H1 (cell line): ENCODE results near the gene GFOD1. TPM values are rescaled to one million over a fixed set of nuclear protein-coding genes. Genes with fewer than 3 reads are reported as not detected.

Experiments used
- CTCF ChIA-PET: fragments of 300-600 bp; sonication (Branson Sonifier 250); formaldehyde crosslinking; loops from one replicate; lab custom pipeline; 2021; ENCODE audit not compliant: partially characterized antibody; lab: Charles Lee
- POLR2A ChIA-PET: fragments of 300-600 bp; sonication (Branson Sonifier 250); formaldehyde crosslinking; loops from one replicate; lab custom pipeline; 2021; ENCODE audit warnings: inconsistent platforms; ENCODE audit not compliant: partially characterized antibody; lab: Charles Lee
- DNase-seq, 2 experiments: peaks; one replicate each; pipeline versions ENCODE4 v3.0.0 to v3.0.0-alpha.2; 2010 to 2022; ENCODE audit warnings: low spot score in 2 of 2, low read depth in 1 of 2, mixed read lengths in 1 of 2
- FAIRE-seq: peaks from 2 replicates; lab custom pipeline; 2011; peaks lifted over from hg19 to GRCh38; lab: Jason Lieb, UNC
- H2AFZ ChIP-seq: 2 replicates; pipeline ENCODE4 v1.8.1; 2012; ENCODE audit warnings: low read length, inconsistent platforms
- H2AK5ac ChIP-seq: 2 replicates; pipeline ENCODE4 v1.6.1; 2013; ENCODE audit warnings: low read depth, low read length
- H2BK120ac ChIP-seq: replicated peaks from 2 replicates; pipeline ENCODE3; 2013; ENCODE audit warnings: low read depth, low read length, inconsistent platforms
- H2BK12ac ChIP-seq: 2 replicates; pipeline ENCODE4 v1.6.1; 2013; ENCODE audit warnings: low read depth, low read length
- H2BK15ac ChIP-seq: 2 replicates; pipeline ENCODE4 v1.6.1; 2013; ENCODE audit warnings: low read length
- H2BK20ac ChIP-seq: 2 replicates; pipeline ENCODE4 v1.6.1; 2013; ENCODE audit warnings: low read length
- H2BK5ac ChIP-seq: 2 replicates; pipeline ENCODE4 v1.6.1; 2013; ENCODE audit warnings: low read depth, low read length
- H3K14ac ChIP-seq: 2 replicates; pipeline ENCODE4 v1.6.1; 2013; ENCODE audit warnings: inconsistent platforms; ENCODE audit not compliant: insufficient read length
- H3K18ac ChIP-seq: 2 replicates; pipeline ENCODE4 v1.6.1; 2013; ENCODE audit warnings: low read length; ENCODE audit errors: extremely low read depth
- H3K23ac ChIP-seq: 2 replicates; pipeline ENCODE4 v1.6.1; 2013; ENCODE audit warnings: inconsistent platforms; ENCODE audit not compliant: insufficient read length
- H3K23me2 ChIP-seq: 2 replicates; pipeline ENCODE4 v1.6.1; 2013; ENCODE audit warnings: low read depth, low read length
- H3K27ac ChIP-seq: 2 replicates; pipeline ENCODE4 v1.6.1; 2011; ENCODE audit warnings: low read depth, low read length, inconsistent platforms
- H3K27me3 ChIP-seq, 4 experiments: replicated peaks in 1 of 4; 1 replicate in 1 of 4; 2 replicates in 3 of 4; pipeline versions ENCODE4 v1.6.1 to v1.8.1; 2011 to 2013; ENCODE audit warnings: low read length in 3 of 4, mild to moderate bottlenecking in 3 of 4, inconsistent platforms in 2 of 4, mixed read lengths in 2 of 4, moderate library complexity in 1 of 4; ENCODE audit not compliant: control insufficient read depth in 3 of 4, insufficient read depth in 3 of 4; ENCODE audit errors: extremely low read depth in 1 of 4
- H3K36me3 ChIP-seq, 4 experiments: 2 replicates each; pipeline versions ENCODE4 v1.6.1 to v1.8.1; 2011 to 2013; ENCODE audit warnings: mild to moderate bottlenecking in 4 of 4, low read length in 3 of 4, moderate library complexity in 2 of 4, control low read depth in 1 of 4, inconsistent platforms in 1 of 4; ENCODE audit not compliant: insufficient read depth in 4 of 4, control insufficient read depth in 2 of 4
- H3K4ac ChIP-seq: replicated peaks from 2 replicates; pipeline ENCODE3; 2013; ENCODE audit warnings: low read length, low read depth, mixed read lengths, inconsistent platforms; ENCODE audit not compliant: insufficient read length
- H3K4me1 ChIP-seq, 4 experiments: replicated peaks in 1 of 4; 1 replicate in 1 of 4; 2 replicates in 3 of 4; pipeline versions ENCODE4 v1.6.1 to v1.8.1; 2011 to 2013; ENCODE audit warnings: low read length in 3 of 4, inconsistent platforms in 2 of 4, mixed read lengths in 1 of 4; ENCODE audit not compliant: insufficient read depth in 4 of 4, control insufficient read depth in 3 of 4
- H3K4me2 ChIP-seq, 2 experiments: 2 replicates each; pipeline versions ENCODE4 v1.6.1 to v1.8.1; 2011 to 2013; ENCODE audit warnings: low read depth in 2 of 2, low read length in 2 of 2, control low read depth in 1 of 2, inconsistent platforms in 1 of 2, mild to moderate bottlenecking in 1 of 2; ENCODE audit not compliant: insufficient read depth in 1 of 2
- H3K4me3 ChIP-seq, 4 experiments: fragments of 200-600, 300-600 bp in 1 of 4; sonication (generic), shearing (Covaris generic), sonication (Bioruptor Twin) in 1 of 4; 2 replicates each; pipeline versions ENCODE4 v1.5.1 to v1.8.1; 2011 to 2016; ENCODE audit warnings: low read length in 4 of 4, low read depth in 3 of 4, control low read depth in 2 of 4, inconsistent platforms in 2 of 4, mild to moderate bottlenecking in 2 of 4, mixed read lengths in 1 of 4, moderate library complexity in 1 of 4; ENCODE audit not compliant: insufficient read depth in 2 of 4; ENCODE audit errors: extremely low read depth in 1 of 4
- H3K56ac ChIP-seq: replicated peaks from 2 replicates; pipeline ENCODE3; 2013; ENCODE audit warnings: low read depth, mild to moderate bottlenecking, mixed read lengths, low read length, inconsistent platforms; ENCODE audit not compliant: insufficient read length
- H3K79me1 ChIP-seq: 2 replicates; pipeline ENCODE4 v1.6.1; 2013; ENCODE audit warnings: low read depth, low read length, control low read depth
- H3K79me2 ChIP-seq, 2 experiments: 2 replicates each; pipeline versions ENCODE4 v1.6.1 to v1.8.1; 2012 to 2013; ENCODE audit warnings: low read length in 2 of 2, mild to moderate bottlenecking in 2 of 2, inconsistent platforms in 1 of 2; ENCODE audit not compliant: insufficient read depth in 2 of 2, control insufficient read depth in 1 of 2
- H3K9ac ChIP-seq, 4 experiments: replicated peaks in 1 of 4; 1 replicate in 1 of 4; 2 replicates in 3 of 4; pipeline versions ENCODE4 v1.6.1 to v1.8.1; 2011 to 2013; ENCODE audit warnings: low read depth in 3 of 4, low read length in 3 of 4, control low read depth in 2 of 4, mild to moderate bottlenecking in 2 of 4, moderate library complexity in 2 of 4, inconsistent platforms in 1 of 4; ENCODE audit errors: extremely low read depth in 1 of 4
- H3K9me3 ChIP-seq, 2 experiments: 2 replicates each; pipeline versions ENCODE4 v1.6.1 to v1.8.1; 2012 to 2013; ENCODE audit warnings: mild to moderate bottlenecking in 2 of 2, moderate library complexity in 2 of 2, control low read depth in 1 of 2, inconsistent platforms in 1 of 2, low read depth in 1 of 2, low read length in 1 of 2, mixed read lengths in 1 of 2; ENCODE audit not compliant: insufficient read depth in 2 of 2
- H4K20me1 ChIP-seq, 2 experiments: replicated peaks in 1 of 2; 2 replicates each; pipeline versions ENCODE3 to v1.8.1; 2011 to 2013; ENCODE audit warnings: inconsistent platforms in 2 of 2, low read length in 2 of 2, mild to moderate bottlenecking in 1 of 2; ENCODE audit not compliant: insufficient read depth in 2 of 2, control insufficient read depth in 1 of 2
- H4K5ac ChIP-seq: 2 replicates; pipeline ENCODE4 v1.6.1; 2013; ENCODE audit warnings: low read length, low read depth, mixed read lengths, inconsistent platforms; ENCODE audit not compliant: insufficient read length
- H4K8ac ChIP-seq: 2 replicates; pipeline ENCODE4 v1.8.0; 2013; ENCODE audit warnings: mild to moderate bottlenecking, moderate library complexity, low read length, inconsistent platforms; ENCODE audit not compliant: insufficient read depth; ENCODE audit errors: extremely low read depth
- H4K91ac ChIP-seq: replicated peaks from 2 replicates; pipeline ENCODE3; 2013; ENCODE audit warnings: low read length, mixed read lengths, inconsistent platforms; ENCODE audit not compliant: insufficient read length
- CBX5 ChIP-seq: fragments of 300-800, 300-1000 bp; sonication (generic); IDR thresholded peaks from 2 replicates; pipeline ENCODE4 v1.7.1; 2016; ENCODE audit warnings: antibody characterized with exemption, low read length, low read depth
- CHD2 ChIP-seq: IDR thresholded peaks from 2 replicates; pipeline ENCODE4 v1.6.1; 2012; ENCODE audit warnings: low read length, improper control_type of control experiment
- CTBP2 ChIP-seq: IDR thresholded peaks from 2 replicates; pipeline ENCODE4 v1.7.0; 2011; ENCODE audit warnings: borderline replicate concordance, mild to moderate bottlenecking, moderate library complexity, mixed read lengths, low read length; ENCODE audit not compliant: insufficient read depth, insufficient read length
- CTCF ChIP-seq, 3 experiments: IDR thresholded peaks; 1 replicate in 2 of 3; 2 replicates in 1 of 3; pipeline versions ENCODE4 v1.5.1 to v1.6.1; 2011; ENCODE audit warnings: low read length in 3 of 3, mild to moderate bottlenecking in 3 of 3, inconsistent platforms in 2 of 3, low read depth in 1 of 3, moderate library complexity in 1 of 3; ENCODE audit not compliant: insufficient read depth in 1 of 3; ENCODE audit errors: control extremely low read depth in 1 of 3
- JUN ChIP-seq: IDR thresholded peaks from 2 replicates; pipeline ENCODE4 v1.6.1; 2011; ENCODE audit warnings: low read depth, mild to moderate bottlenecking, improper control_type of control experiment, low read length
- KDM4A ChIP-seq: IDR thresholded peaks from one replicate; pipeline ENCODE4 v1.7.1; 2012; ENCODE audit warnings: low read depth, mild to moderate bottlenecking, moderate library complexity, low read length, inconsistent platforms; ENCODE audit not compliant: severe bottlenecking
- PHF8 ChIP-seq: fragments of 200-600 bp; sonication (generic); conservative IDR thresholded peaks from 2 replicates; pipeline ENCODE4 v1.7.1; 2012; ENCODE audit warnings: low read depth, mild to moderate bottlenecking, inconsistent platforms, low read length, moderate library complexity
- RXRA ChIP-seq: IDR thresholded peaks from 2 replicates; pipeline ENCODE4 v1.6.1; 2011; ENCODE audit warnings: low read depth, mild to moderate bottlenecking, low read length, moderate library complexity; ENCODE audit not compliant: insufficient read depth
- SIRT6 ChIP-seq: IDR thresholded peaks from one replicate; pipeline ENCODE4 v1.7.1; 2012; ENCODE audit warnings: low read length, inconsistent platforms
- SIX5 ChIP-seq: IDR thresholded peaks from 2 replicates; pipeline ENCODE4 v1.6.1; 2011; ENCODE audit warnings: mild to moderate bottlenecking, low read depth, low read length
- WGBS, 2 experiments: shearing (Covaris generic) in 1 of 2; methylation state at CpG; one replicate each; pipeline versions ENCODE4 v1.1.6 to v1.1.7; 2013 to 2015; ENCODE audit warnings: low lambda C conversion rate in 2 of 2, mixed read lengths in 2 of 2, inconsistent platforms in 1 of 2, low coverage in 1 of 2, missing lambda C conversion rate in 1 of 2; ENCODE audit not compliant: insufficient replicate concordance in 2 of 2, insufficient coverage in 1 of 2, insufficient read length in 1 of 2; ENCODE audit errors: extremely low coverage in 1 of 2, missing lambda C conversion rate in 1 of 2; 5-methylcytosine and 5-hydroxymethylcytosine counted together
- polyA plus RNA-seq, 7 experiments: library from polyadenylated mRNA; depleted of rRNA in 3 of 7; stranded (reverse) in 5 of 7; unstranded in 2 of 7; fragments of >200 nt in 5 of 7; fragments of 200-250 nt in 2 of 7; gene quantifications; 1 replicate in 5 of 7; 2 replicates in 1 of 7; 4 replicates in 1 of 7; pipeline versions ENCODE4 v1.2.1 to v1.2.3, GENCODE V29; 2011 to 2013; ENCODE audit warnings: missing spikeins in 2 of 7, mixed read lengths in 2 of 7
- total RNA-seq: library from RNA; stranded (reverse); fragmentation: NEBNext Ultra II Directional; extraction: Animal tissue kit (Norgen Biotek cat#: 25700); gene quantifications from 2 replicates; pipeline ENCODE4 v1.2.1, GENCODE V29; 2021

Gene GFOD1
- total and polyA plus RNA-seq, 2 of the 8 experiments (the other 6 are each of a cell fraction or from before 2014, with no cell fraction given): 2.5 to 8.8 TPM

GRCh38 chr6:13465734-13466133 is 21.7 kb downstream of the GFOD1 start:
- 0 out of 4 replicates have a peak, but pooled peaks cover 0 to 7% of the 10 kb centered on the region in 2 experiments for H3K79me2 ChIP-seq
- H3K18ac ChIP-seq: no peak overlapping the region
- no peaks in the 10 kb centered on the region for H3K23me2 ChIP-seq
- H3K4me1 ChIP-seq: peaks cover 7 to 26% (median 23%) of the 10 kb centered on the region in 4 experiments
- no peak overlapping the region for H3K4me2 ChIP-seq
- POLR2A ChIA-PET: interaction anchor here (0.8 to 1.4 kb wide), 2 partner anchors 7 to 22 kb away, joined by 3 to 4 read pairs; partner anchors contain the start of gene GFOD1
- no peak overlapping the region for H4K8ac ChIP-seq
- no peak overlapping the region for H2AK5ac ChIP-seq
- H2BK20ac ChIP-seq: no peak overlapping the region
- H3K9ac ChIP-seq: no peak overlapping the region
- FAIRE-seq (no peak), DNase-seq (no peak)
- CTCF ChIA-PET: interaction anchor here (0.8 to 2.0 kb wide), 4 partner anchors 13 to 129 kb away, joined by 3 to 7 read pairs (median 4); no protein-coding TSS in a partner anchor
- no peak overlapping the region for H3K14ac ChIP-seq
- H4K91ac ChIP-seq: no peak overlapping the region
- H2AFZ ChIP-seq: no peak overlapping the region
- H3K9me3 ChIP-seq: no peaks in the 10 kb centered on the region
- no peak overlapping the region for H2BK15ac ChIP-seq
- H4K5ac ChIP-seq: no peak overlapping the region
- no peak overlapping the region for H2BK12ac ChIP-seq
- H3K4me3 ChIP-seq: no peak overlapping the region
- no peaks in the 10 kb centered on the region for H3K27me3 ChIP-seq
- H4K20me1 ChIP-seq: no peaks in the 10 kb centered on the region
- H2BK120ac ChIP-seq: no peak overlapping the region
- no peak overlapping the region for H3K27ac ChIP-seq
- no peak overlapping the region for H3K23ac ChIP-seq
- H3K79me1 ChIP-seq: peaks cover 8% of the 10 kb centered on the region; the same call in 1 of the 2 replicates
- no peak overlapping the region for H3K56ac ChIP-seq
- H2BK5ac ChIP-seq: no peak overlapping the region
- WGBS, 2 experiments: 96% methylated on average over 1 of the region's 1 CpG; no CpG with 5 or more reads in 1 of the 2 experiments
- no peak overlapping the region for H3K4ac ChIP-seq
- no peaks in the 10 kb centered on the region for H3K36me3 ChIP-seq
- TF ChIP-seq KDM4A (no peak), SIRT6 (no peak), CTBP2 (no peak), RXRA (no peak), CHD2 (no peak), SIX5 (no peak), CBX5 (no peak), PHF8 (no peak), JUN (no peak), CTCF (IDR thresholded peaks at IDR 0.05; ENCODE audit: control extremely low read depth in 1 of 3, insufficient read depth in 1 of 3, low read depth in 1 of 3, low read length in 3 of 3) (no peak)
